ENCODE results near the gene NEDD4L.

NEDD4L gene

DNA sequence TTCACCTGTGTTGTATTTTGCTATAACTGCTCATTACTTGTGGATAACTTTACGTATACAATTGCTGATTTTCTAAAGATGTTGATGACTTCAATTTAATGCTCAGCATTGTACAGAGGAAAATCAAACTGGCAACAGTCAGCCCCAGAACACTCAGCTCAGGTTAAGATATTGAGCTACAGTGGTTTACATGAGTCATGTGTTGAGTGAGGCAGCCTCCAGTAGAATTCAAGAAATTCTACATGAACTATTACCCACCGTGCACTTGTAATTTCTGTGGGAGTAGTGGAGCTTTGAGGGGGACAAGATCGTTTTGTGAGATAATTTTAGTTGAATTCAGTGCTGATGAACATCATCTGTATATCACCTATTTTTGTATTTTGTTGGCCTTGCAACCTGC is 292.6 kb downstream of the NEDD4L start:
- ChIA-PET POLR2A (no interaction called here), CTCF (no interaction called here)
- TF ChIP-seq, protein P1, sequence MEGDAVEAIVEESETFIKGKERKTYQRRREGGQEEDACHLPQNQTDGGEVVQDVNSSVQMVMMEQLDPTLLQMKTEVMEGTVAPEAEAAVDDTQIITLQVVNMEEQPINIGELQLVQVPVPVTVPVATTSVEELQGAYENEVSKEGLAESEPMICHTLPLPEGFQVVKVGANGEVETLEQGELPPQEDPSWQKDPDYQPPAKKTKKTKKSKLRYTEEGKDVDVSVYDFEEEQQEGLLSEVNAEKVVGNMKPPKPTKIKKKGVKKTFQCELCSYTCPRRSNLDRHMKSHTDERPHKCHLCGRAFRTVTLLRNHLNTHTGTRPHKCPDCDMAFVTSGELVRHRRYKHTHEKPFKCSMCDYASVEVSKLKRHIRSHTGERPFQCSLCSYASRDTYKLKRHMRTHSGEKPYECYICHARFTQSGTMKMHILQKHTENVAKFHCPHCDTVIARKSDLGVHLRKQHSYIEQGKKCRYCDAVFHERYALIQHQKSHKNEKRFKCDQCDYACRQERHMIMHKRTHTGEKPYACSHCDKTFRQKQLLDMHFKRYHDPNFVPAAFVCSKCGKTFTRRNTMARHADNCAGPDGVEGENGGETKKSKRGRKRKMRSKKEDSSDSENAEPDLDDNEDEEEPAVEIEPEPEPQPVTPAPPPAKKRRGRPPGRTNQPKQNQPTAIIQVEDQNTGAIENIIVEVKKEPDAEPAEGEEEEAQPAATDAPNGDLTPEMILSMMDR (IDR thresholded peaks at IDR 0.05; ENCODE audit: control extremely low read depth, extremely low read depth, low read depth, missing control alignments): no peak
- no peak for DNase-seq (ENCODE audit: extremely low spot score)

DNA sequence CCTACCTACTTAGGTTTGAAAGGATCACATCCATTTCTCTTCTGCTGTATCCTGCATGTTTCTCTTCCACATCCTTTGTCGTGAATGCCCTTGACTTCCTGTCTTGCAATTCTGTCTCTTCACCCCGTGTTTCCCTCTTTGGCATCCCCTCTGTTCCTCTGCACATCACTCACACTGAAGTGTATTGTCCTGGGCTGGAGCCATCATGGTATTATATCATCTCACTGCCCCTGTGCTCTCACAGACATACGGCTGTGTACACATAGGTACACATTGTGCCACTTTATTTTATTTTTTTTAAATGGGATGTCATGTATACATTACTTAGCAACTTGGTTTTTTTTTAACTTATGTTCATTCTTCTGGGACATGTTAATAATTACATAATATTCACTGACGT is 293.3 kb downstream of the NEDD4L start:
- TF ChIP-seq, protein P1 (IDR thresholded peaks at IDR 0.05; ENCODE audit: control extremely low read depth, extremely low read depth, low read depth, missing control alignments): no peak
- no peak for DNase-seq (ENCODE audit: extremely low spot score)
- POLR2A ChIA-PET: no interaction called here
- CTCF ChIA-PET: no interaction called here

DNA sequence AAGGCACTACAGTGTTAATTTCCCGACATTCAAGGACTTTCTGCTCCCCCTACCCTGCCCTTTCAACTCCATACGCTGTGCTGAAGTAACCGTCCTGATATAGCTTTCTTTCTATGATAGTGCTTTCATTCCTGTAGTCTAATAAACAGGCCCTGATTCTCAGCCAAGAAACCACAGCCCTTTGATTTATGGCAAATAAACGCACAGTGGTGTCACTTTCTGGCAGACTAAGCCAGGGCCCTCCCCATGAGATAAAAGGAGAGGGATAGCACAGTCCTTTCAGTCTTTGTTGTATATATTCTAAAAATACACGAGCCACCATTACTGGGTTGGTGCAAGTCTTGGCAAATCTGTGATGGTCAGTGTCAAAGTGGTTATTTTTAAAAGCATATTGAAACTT is 293.7 kb downstream of the NEDD4L start:
- TF ChIP-seq, protein P1 (IDR thresholded peaks at IDR 0.05; ENCODE audit: control extremely low read depth, extremely low read depth, low read depth, missing control alignments): no peak
- CTCF ChIA-PET: interaction anchor here (0.5 to 1.3 kb wide), 2 partner anchors 11 to 13 kb away, joined by 3 read pairs; no protein-coding TSS in a partner anchor
- POLR2A ChIA-PET: no interaction called here
- no peak for DNase-seq (ENCODE audit: extremely low spot score)

GRCh38 chr18:58338141-58338540 is 294.1 kb downstream of the NEDD4L start:
- CTCF ChIA-PET: interaction anchor here (0.5 to 1.5 kb wide), 4 partner anchors 9 to 426 kb away, joined by 3 read pairs; no protein-coding TSS in a partner anchor
- TF ChIP-seq, protein P1 (IDR thresholded peaks at IDR 0.05; ENCODE audit: control extremely low read depth, extremely low read depth, low read depth, missing control alignments): no peak
- POLR2A ChIA-PET: no interaction called here
- no peak for DNase-seq (ENCODE audit: extremely low spot score)

- TF ChIP-seq, protein P1 (IDR thresholded peaks at IDR 0.05; ENCODE audit: control extremely low read depth, extremely low read depth, low read depth, missing control alignments): no peak
- ChIA-PET POLR2A (no interaction called here), CTCF (interaction anchor here (0.7 to 1.5 kb wide), 8 partner anchors 8 to 425 kb away, joined by 3 to 4 read pairs (median 3); no protein-coding TSS in a partner anchor)
- DNase-seq (ENCODE audit: extremely low spot score): no peak
Observed at GRCh38 chr18:58338961-58339592, 295.1 kb downstream of the NEDD4L start.

GRCh38 chr18:58339890-58340289 is 295.9 kb downstream of the NEDD4L start:
- ChIA-PET CTCF (interaction anchor here (0.7 to 1.5 kb wide), 5 partner anchors 9 to 424 kb away, joined by 3 read pairs; no protein-coding TSS in a partner anchor), POLR2A (no interaction called here)
- TF ChIP-seq, protein P1 (IDR thresholded peaks at IDR 0.05; ENCODE audit: control extremely low read depth, extremely low read depth, low read depth, missing control alignments): no peak
- no peak for DNase-seq (ENCODE audit: extremely low spot score)
